Breast epithelium (tissue), 4 donors: ENCODE results near the gene CD200R1. TPM values are rescaled to one million over a fixed set of nuclear protein-coding genes. Genes with fewer than 3 reads are reported as not detected.

Experiments used
- DNase-seq, 2 donors: peaks; one replicate each; pipeline ENCODE4 v3.0.0-alpha.2; 2019; ENCODE audit warnings: low spot score in 2 of 2
- H3K27ac ChIP-seq, 2 donors: fragments of 200-600 bp; sonication (generic) in 1 of 2; one replicate each; pipeline ENCODE4 v1.5.1; 2016 to 2019; ENCODE audit warnings: mild to moderate bottlenecking in 1 of 2
- H3K27me3 ChIP-seq, 2 donors: fragments of 200-600 bp; sonication (generic) in 1 of 2; one replicate each; pipeline versions ENCODE4 v1.5.1 to v1.6.0; 2017 to 2019; ENCODE audit warnings: control low read depth in 1 of 2, mild to moderate bottlenecking in 1 of 2
- H3K36me3 ChIP-seq: fragments of 200-600 bp; one replicate; pipeline ENCODE4 v1.5.1; 2019
- H3K4me1 ChIP-seq, 2 donors: fragments of 200-600 bp; sonication (generic); one replicate each; pipeline ENCODE4 v1.5.1; 2016 to 2019; ENCODE audit warnings: control low read depth in 1 of 2
- H3K4me3 ChIP-seq, 3 donors: fragments of 200-600 bp; sonication (generic); 1 replicate in 2 of 3; 2 replicates in 1 of 3; pipeline ENCODE4 v1.5.1; 2016 to 2019; ENCODE audit warnings: mild to moderate bottlenecking in 3 of 3, moderate library complexity in 2 of 3
- H3K9me3 ChIP-seq, 2 donors: fragments of 200-600 bp; sonication (generic) in 1 of 2; one replicate each; pipeline ENCODE4 v1.5.1; 2016 to 2019; ENCODE audit warnings: control low read depth in 1 of 2
- POLR2A ChIP-seq: fragments of 450-650 bp; IDR thresholded peaks from one replicate; pipeline ENCODE4 v1.6.1; 2016; ENCODE audit warnings: antibody characterized with exemption, mild to moderate bottlenecking, moderate library complexity
- POLR2AphosphoS5 ChIP-seq, 3 donors: sonication (generic); formaldehyde crosslinking; IDR thresholded peaks; one replicate each; pipeline ENCODE4 v1.6.1; 2017; ENCODE audit warnings: antibody characterized with exemption in 3 of 3
- intact Hi-C: fragments of 100-400 bp; cut with DNase I; formaldehyde crosslinking; loops from one replicate; pipeline ENCODE4 v1.15.1; 2023; ENCODE audit warnings: low total_unique reads
- total RNA-seq, 3 donors: library from RNA; depleted of rRNA; stranded (reverse); fragments of >200 nt; gene quantifications; one replicate each; pipeline ENCODE4 v1.1.0, GENCODE V29; 2016
- TF ChIP-seq, protein P1 (sequence below), 3 donors: fragments of 450-650 bp; IDR thresholded peaks; one replicate each; pipeline ENCODE4 v1.5.1; 2016 to 2017; ENCODE audit warnings: antibody characterized with exemption in 3 of 3, mild to moderate bottlenecking in 3 of 3, moderate library complexity in 3 of 3

CD200R1 gene
- total RNA-seq, 3 donors from 2014 or later = 0.66 to 3.4 (median 1.3) TPM

GRCh38 chr3:113013593-113013992 lies 38.7 kb upstream of the CD200R1 start:
- Histone ChIP-seq H3K4me3 (no peak overlapping the region), H3K36me3 (no peaks in the 10 kb centered on the region), H3K4me1 (no peaks in the 10 kb centered on the region), H3K27ac (no peak overlapping the region), H3K9me3 (no peaks in the 10 kb centered on the region), H3K27me3 (no peaks in the 10 kb centered on the region)
- DNase-seq = no peak
- intact Hi-C loops = no loop called here
- TF ChIP-seq, protein P1, sequence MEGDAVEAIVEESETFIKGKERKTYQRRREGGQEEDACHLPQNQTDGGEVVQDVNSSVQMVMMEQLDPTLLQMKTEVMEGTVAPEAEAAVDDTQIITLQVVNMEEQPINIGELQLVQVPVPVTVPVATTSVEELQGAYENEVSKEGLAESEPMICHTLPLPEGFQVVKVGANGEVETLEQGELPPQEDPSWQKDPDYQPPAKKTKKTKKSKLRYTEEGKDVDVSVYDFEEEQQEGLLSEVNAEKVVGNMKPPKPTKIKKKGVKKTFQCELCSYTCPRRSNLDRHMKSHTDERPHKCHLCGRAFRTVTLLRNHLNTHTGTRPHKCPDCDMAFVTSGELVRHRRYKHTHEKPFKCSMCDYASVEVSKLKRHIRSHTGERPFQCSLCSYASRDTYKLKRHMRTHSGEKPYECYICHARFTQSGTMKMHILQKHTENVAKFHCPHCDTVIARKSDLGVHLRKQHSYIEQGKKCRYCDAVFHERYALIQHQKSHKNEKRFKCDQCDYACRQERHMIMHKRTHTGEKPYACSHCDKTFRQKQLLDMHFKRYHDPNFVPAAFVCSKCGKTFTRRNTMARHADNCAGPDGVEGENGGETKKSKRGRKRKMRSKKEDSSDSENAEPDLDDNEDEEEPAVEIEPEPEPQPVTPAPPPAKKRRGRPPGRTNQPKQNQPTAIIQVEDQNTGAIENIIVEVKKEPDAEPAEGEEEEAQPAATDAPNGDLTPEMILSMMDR (IDR thresholded peaks at IDR 0.05) = no peak
- TF ChIP-seq POLR2AphosphoS5 (IDR thresholded peaks at IDR 0.05) (no peak), POLR2A (no peak)

DNA sequence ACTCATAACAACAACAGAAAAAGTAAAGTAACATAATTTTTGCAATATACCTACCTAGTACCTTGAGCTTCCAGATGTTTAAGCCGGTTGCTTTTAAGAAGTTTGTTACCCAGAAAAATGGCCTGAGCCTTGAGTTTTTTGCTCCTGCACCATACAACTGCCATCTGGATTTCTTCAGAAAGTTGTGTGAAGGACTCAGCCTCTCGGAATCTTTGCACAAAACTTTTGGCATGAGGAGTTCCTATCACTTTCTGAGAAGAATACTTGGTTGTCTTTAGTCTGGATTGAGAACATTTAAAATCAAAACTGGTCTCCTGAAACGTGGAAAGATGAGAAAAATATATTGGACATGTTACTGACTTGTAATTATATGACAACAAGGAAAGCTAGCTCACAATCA lies 33.2 kb upstream of the CD200R1 start:
- no peaks in the 10 kb centered on the region for H3K9me3 ChIP-seq
- no peak for DNase-seq
- H3K27me3 ChIP-seq = no peaks in the 10 kb centered on the region
- H3K4me1 ChIP-seq = no peaks in the 10 kb centered on the region
- TF ChIP-seq POLR2A = no peak
- TF ChIP-seq POLR2AphosphoS5 (IDR thresholded peaks at IDR 0.05) = no peak
- TF ChIP-seq, protein P1 (IDR thresholded peaks at IDR 0.05) = no peak
- intact Hi-C loops = no loop called here
- no peak overlapping the region for H3K27ac ChIP-seq
- peaks cover 5% of the 10 kb centered on the region for H3K36me3 ChIP-seq
- H3K4me3 ChIP-seq = no peak overlapping the region

GRCh38 chr3:113006359-113007056 lies 31.6 kb upstream of the CD200R1 start:
- Histone ChIP-seq H3K4me3 (no peak overlapping the region), H3K4me1 (no peaks in the 10 kb centered on the region), H3K9me3 (no peaks in the 10 kb centered on the region), H3K27me3 (no peaks in the 10 kb centered on the region), H3K27ac (no peak overlapping the region), H3K36me3 (peaks cover 5% of the 10 kb centered on the region)
- TF ChIP-seq POLR2AphosphoS5 (IDR thresholded peaks at IDR 0.05) = no peak
- TF ChIP-seq POLR2A = no peak
- TF ChIP-seq, protein P1 (IDR thresholded peaks at IDR 0.05) = no peak
- intact Hi-C loops = no loop called here
- no peak for DNase-seq

- intact Hi-C loops = no loop called here
- Histone ChIP-seq H3K27me3 (no peaks in the 10 kb centered on the region), H3K27ac (no peak overlapping the region), H3K4me1 (no peaks in the 10 kb centered on the region), H3K36me3 (peaks cover 5% of the 10 kb centered on the region), H3K9me3 (no peaks in the 10 kb centered on the region), H3K4me3 (no peak overlapping the region)
- TF ChIP-seq POLR2A (no peak), POLR2AphosphoS5 (IDR thresholded peaks at IDR 0.05) (no peak)
- TF ChIP-seq, protein P1 (IDR thresholded peaks at IDR 0.05) = no peak
- no peak for DNase-seq
These were observed 30.7 kb upstream of the CD200R1 start for GRCh38 chr3:113005611-113006010.

DNA sequence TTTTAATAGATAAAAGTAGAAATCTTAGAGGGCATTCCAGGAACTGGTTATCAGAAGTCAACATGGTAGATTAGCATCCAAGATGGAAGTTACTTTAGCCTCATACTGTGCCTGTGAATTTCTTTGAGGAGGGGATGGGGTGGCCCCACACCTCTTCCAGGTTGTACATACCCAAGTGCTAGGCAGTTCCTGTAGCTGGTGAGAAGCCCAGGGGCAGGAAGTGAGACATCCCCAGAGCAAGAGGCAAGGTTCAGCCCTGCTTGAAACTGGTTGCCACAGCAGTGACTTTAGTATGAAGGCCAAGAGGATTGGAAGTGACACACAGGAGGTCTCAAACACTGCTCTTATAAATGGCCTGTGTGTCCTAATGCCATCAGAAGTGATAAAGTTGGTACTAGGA lies 27.8 kb upstream of the CD200R1 start:
- no peak for TF ChIP-seq POLR2AphosphoS5 (IDR thresholded peaks at IDR 0.05)
- no peak for TF ChIP-seq POLR2A
- TF ChIP-seq, protein P1 (IDR thresholded peaks at IDR 0.05) = no peak
- H3K36me3 ChIP-seq = peaks cover 5% of the 10 kb centered on the region
- no peak for DNase-seq
- no peak overlapping the region for H3K4me3 ChIP-seq
- H3K27ac ChIP-seq = no peak overlapping the region
- intact Hi-C loops = no loop called here
- no peaks in the 10 kb centered on the region for H3K4me1 ChIP-seq
- H3K9me3 ChIP-seq = no peaks in the 10 kb centered on the region
- H3K27me3 ChIP-seq = no peaks in the 10 kb centered on the region
